OCI-LY1 (cell line): ENCODE measurements around the gene MMP2.

Source experiments
- H2AFZ ChIP-seq: fragments of 200-600 bp; sonication (generic), shearing (Covaris generic); 2 replicates; pipeline ENCODE4 v1.6.0; 2014; ENCODE audit warnings: antibody characterized with exemption, mild to moderate bottlenecking, low read length
- H3F3A ChIP-seq: fragments of 200-600 bp; sonication (generic), shearing (Covaris generic); 2 replicates; pipeline ENCODE4 v1.6.0; 2014; ENCODE audit warnings: mild to moderate bottlenecking, antibody characterized with exemption, low read length, moderate library complexity; ENCODE audit not compliant: insufficient read depth
- H3K27ac ChIP-seq: fragments of 200-600 bp; sonication (generic); 2 replicates; pipeline ENCODE4 v1.5.1; 2014; ENCODE audit warnings: low read length, mixed run types, mild to moderate bottlenecking, low read depth; ENCODE audit not compliant: poor library complexity, severe bottlenecking
- H3K27me3 ChIP-seq: fragments of 200-600 bp; sonication (generic); 2 replicates; pipeline ENCODE4 v1.6.0; 2014; ENCODE audit warnings: antibody characterized with exemption, mild to moderate bottlenecking, low read length, moderate library complexity; ENCODE audit not compliant: insufficient read depth
- H3K36me3 ChIP-seq: fragments of 200-600 bp; sonication (generic); 2 replicates; pipeline ENCODE4 v1.6.1; 2014; ENCODE audit warnings: mild to moderate bottlenecking, antibody characterized with exemption, low read length, moderate library complexity, mixed read lengths; ENCODE audit not compliant: insufficient read depth
- H3K4me1 ChIP-seq: fragments of 200-600 bp; sonication (generic); 2 replicates; pipeline ENCODE4 v1.5.1; 2014; ENCODE audit warnings: mild to moderate bottlenecking, low read length, moderate library complexity; ENCODE audit not compliant: insufficient read depth, severe bottlenecking
- H3K4me2 ChIP-seq: fragments of 200-600 bp; sonication (generic), shearing (Covaris generic); 2 replicates; pipeline ENCODE4 v1.6.1; 2014; ENCODE audit warnings: low read length
- H3K4me3 ChIP-seq: fragments of 200-600 bp; sonication (generic); 2 replicates; pipeline ENCODE4 v1.5.1; 2014; ENCODE audit warnings: low read length, low read depth, mild to moderate bottlenecking, mixed read lengths; ENCODE audit not compliant: poor library complexity, severe bottlenecking
- H3K79me2 ChIP-seq: fragments of 200-600 bp; shearing (Covaris generic); 2 replicates; pipeline ENCODE4 v1.6.1; 2016; ENCODE audit warnings: mixed run types, low read length, mixed read lengths; ENCODE audit not compliant: insufficient read depth
- H3K9ac ChIP-seq: fragments of 200-600 bp; sonication (generic), shearing (Covaris generic); 2 replicates; pipeline ENCODE4 v1.6.1; 2014; ENCODE audit warnings: mild to moderate bottlenecking, low read length, mixed read lengths
- H3K9me2 ChIP-seq: fragments of 200-600 bp; sonication (generic), shearing (Covaris generic); 2 replicates; pipeline ENCODE4 v1.6.1; 2014; ENCODE audit warnings: low read depth, mild to moderate bottlenecking, low read length, mixed read lengths
- H3K9me3 ChIP-seq: fragments of 200-600 bp; shearing (Covaris generic); 2 replicates; pipeline ENCODE4 v1.6.1; 2014; ENCODE audit warnings: low read length, mixed read lengths
- H4K20me1 ChIP-seq: fragments of 200-600 bp; sonication (generic), shearing (Covaris generic); 2 replicates; pipeline ENCODE4 v1.6.0; 2016; ENCODE audit warnings: mild to moderate bottlenecking, low read length; ENCODE audit not compliant: insufficient read depth
- EZH2 ChIP-seq: fragments of 200-600 bp; sonication (generic), shearing (Covaris generic); IDR thresholded peaks from 2 replicates; pipeline ENCODE4 v1.8.0; 2017; ENCODE audit warnings: borderline replicate concordance, mixed run types, mild to moderate bottlenecking, antibody characterized with exemption, low read length, moderate library complexity, mixed read lengths
- TF ChIP-seq, protein P1 (sequence below): fragments of 200-600 bp; sonication (generic), shearing (Covaris generic); IDR thresholded peaks from 2 replicates; pipeline ENCODE4 v1.5.1; 2017; ENCODE audit warnings: mild to moderate bottlenecking, antibody characterized with exemption, low read length, moderate library complexity, mixed read lengths

The MMP2 gene

GRCh38 chr16:55490301-55490700 is 11.3 kb downstream of the MMP2 start:
- Histone ChIP-seq H3K79me2 (no peaks in the 10 kb centered on the region), H3K4me2 (no peak overlapping the region), H3K9me2 (no peaks in the 10 kb centered on the region), H3K27me3 (no peaks in the 10 kb centered on the region), H3K9ac (no peak overlapping the region), H3K9me3 (no peaks in the 10 kb centered on the region), H2AFZ (no peak overlapping the region), H4K20me1 (no peaks in the 10 kb centered on the region), H3F3A (no peaks in the 10 kb centered on the region), H3K27ac (no peak overlapping the region), H3K4me1 (no peaks in the 10 kb centered on the region), H3K36me3 (no peaks in the 10 kb centered on the region), H3K4me3 (no peak overlapping the region)
- TF ChIP-seq EZH2: no peak
- TF ChIP-seq, protein P1, sequence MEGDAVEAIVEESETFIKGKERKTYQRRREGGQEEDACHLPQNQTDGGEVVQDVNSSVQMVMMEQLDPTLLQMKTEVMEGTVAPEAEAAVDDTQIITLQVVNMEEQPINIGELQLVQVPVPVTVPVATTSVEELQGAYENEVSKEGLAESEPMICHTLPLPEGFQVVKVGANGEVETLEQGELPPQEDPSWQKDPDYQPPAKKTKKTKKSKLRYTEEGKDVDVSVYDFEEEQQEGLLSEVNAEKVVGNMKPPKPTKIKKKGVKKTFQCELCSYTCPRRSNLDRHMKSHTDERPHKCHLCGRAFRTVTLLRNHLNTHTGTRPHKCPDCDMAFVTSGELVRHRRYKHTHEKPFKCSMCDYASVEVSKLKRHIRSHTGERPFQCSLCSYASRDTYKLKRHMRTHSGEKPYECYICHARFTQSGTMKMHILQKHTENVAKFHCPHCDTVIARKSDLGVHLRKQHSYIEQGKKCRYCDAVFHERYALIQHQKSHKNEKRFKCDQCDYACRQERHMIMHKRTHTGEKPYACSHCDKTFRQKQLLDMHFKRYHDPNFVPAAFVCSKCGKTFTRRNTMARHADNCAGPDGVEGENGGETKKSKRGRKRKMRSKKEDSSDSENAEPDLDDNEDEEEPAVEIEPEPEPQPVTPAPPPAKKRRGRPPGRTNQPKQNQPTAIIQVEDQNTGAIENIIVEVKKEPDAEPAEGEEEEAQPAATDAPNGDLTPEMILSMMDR: no peak

DNA sequence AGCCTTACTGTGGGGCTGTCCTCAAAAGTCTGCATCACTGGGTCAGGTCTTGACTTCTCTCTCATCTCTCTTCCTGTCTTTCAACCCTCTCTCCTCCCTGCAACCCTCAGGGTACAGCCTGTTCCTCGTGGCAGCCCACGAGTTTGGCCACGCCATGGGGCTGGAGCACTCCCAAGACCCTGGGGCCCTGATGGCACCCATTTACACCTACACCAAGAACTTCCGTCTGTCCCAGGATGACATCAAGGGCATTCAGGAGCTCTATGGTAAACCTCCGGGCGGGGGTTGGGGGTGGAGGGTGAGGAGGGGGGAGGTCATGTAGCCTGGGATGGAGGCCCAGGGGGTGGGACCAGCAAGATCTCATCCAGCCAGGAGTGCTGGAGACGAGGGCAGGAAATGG is 12.7 kb downstream of the MMP2 start:
- H3K27ac ChIP-seq: no peak overlapping the region
- TF ChIP-seq, protein P1: no peak
- TF ChIP-seq EZH2: no peak
- H3K36me3 ChIP-seq: no peaks in the 10 kb centered on the region
- no peaks in the 10 kb centered on the region for H3K4me1 ChIP-seq
- no peaks in the 10 kb centered on the region for H4K20me1 ChIP-seq
- no peak overlapping the region for H3K4me3 ChIP-seq
- H3K27me3 ChIP-seq: no peaks in the 10 kb centered on the region
- no peaks in the 10 kb centered on the region for H3K9me2 ChIP-seq
- no peak overlapping the region for H3K4me2 ChIP-seq
- no peaks in the 10 kb centered on the region for H3K9me3 ChIP-seq
- H3F3A ChIP-seq: no peaks in the 10 kb centered on the region
- H3K9ac ChIP-seq: no peak overlapping the region
- H2AFZ ChIP-seq: no peak overlapping the region
- H3K79me2 ChIP-seq: no peaks in the 10 kb centered on the region

GRCh38 chr16:55492756-55493380 is 13.9 kb downstream of the MMP2 start:
- H3K27ac ChIP-seq: no peak overlapping the region
- no peaks in the 10 kb centered on the region for H3K9me3 ChIP-seq
- H3F3A ChIP-seq: no peaks in the 10 kb centered on the region
- H2AFZ ChIP-seq: no peak overlapping the region
- H3K27me3 ChIP-seq: no peaks in the 10 kb centered on the region
- H3K79me2 ChIP-seq: no peaks in the 10 kb centered on the region
- no peaks in the 10 kb centered on the region for H3K4me1 ChIP-seq
- no peak overlapping the region for H3K9ac ChIP-seq
- H3K9me2 ChIP-seq: no peaks in the 10 kb centered on the region
- H3K36me3 ChIP-seq: no peaks in the 10 kb centered on the region
- TF ChIP-seq, protein P1: no peak
- no peak for TF ChIP-seq EZH2
- H3K4me3 ChIP-seq: no peak overlapping the region
- no peaks in the 10 kb centered on the region for H4K20me1 ChIP-seq
- H3K4me2 ChIP-seq: no peak overlapping the region
